ENCODE measurements around the gene TUT4.

DNA sequence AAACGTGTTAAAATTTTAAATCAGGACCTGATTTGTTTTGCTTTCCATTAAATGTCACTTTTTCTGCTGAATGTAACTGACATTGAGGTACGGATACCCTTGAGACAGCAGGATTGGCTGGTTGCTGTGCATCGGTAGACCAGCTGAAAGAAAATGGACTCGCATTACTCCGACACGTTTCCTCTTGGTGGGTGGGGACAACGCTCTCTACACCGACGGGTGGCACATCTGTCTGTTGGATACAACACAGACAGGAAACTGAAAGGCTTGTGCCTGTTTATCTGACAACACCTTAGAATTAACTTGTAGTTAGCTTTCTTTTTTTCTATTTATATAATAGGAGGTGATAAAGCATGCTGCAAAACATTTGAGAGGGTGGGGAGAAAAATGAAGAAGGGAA is 129.1 kb downstream of the TUT4 start:
- TF ChIP-seq POLR2A (IDR thresholded peaks at IDR 0.05): no peak
- TF ChIP-seq, protein P1, sequence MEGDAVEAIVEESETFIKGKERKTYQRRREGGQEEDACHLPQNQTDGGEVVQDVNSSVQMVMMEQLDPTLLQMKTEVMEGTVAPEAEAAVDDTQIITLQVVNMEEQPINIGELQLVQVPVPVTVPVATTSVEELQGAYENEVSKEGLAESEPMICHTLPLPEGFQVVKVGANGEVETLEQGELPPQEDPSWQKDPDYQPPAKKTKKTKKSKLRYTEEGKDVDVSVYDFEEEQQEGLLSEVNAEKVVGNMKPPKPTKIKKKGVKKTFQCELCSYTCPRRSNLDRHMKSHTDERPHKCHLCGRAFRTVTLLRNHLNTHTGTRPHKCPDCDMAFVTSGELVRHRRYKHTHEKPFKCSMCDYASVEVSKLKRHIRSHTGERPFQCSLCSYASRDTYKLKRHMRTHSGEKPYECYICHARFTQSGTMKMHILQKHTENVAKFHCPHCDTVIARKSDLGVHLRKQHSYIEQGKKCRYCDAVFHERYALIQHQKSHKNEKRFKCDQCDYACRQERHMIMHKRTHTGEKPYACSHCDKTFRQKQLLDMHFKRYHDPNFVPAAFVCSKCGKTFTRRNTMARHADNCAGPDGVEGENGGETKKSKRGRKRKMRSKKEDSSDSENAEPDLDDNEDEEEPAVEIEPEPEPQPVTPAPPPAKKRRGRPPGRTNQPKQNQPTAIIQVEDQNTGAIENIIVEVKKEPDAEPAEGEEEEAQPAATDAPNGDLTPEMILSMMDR (IDR thresholded peaks at IDR 0.05): no peak
- TF ChIP-seq POLR2AphosphoS5 (IDR thresholded peaks at IDR 0.05): no peak
